Colon (tissue), 2 donors: Measurements from ENCODE around the gene PRELID3B.

Experiments used
- FAIRE-seq: peaks from 2 replicates; lab custom pipeline; 2012; peaks lifted over from hg19 to GRCh38; lab: Jason Lieb, UNC
- donor health status: control.
- donor health status: control.

PRELID3B gene

GRCh38 chr20:58993332-58994248 lies 49.0 kb downstream of the PRELID3B start:
- FAIRE-seq: no peak

GRCh38 chr20:58992911-58993310 lies 49.7 kb downstream of the PRELID3B start:
- no peak for FAIRE-seq

- FAIRE-seq: no peak
These were observed 50.9 kb downstream of the PRELID3B start for GRCh38 chr20:58991715-58992114.

GRCh38 chr20:58990651-58991445 lies 51.7 kb downstream of the PRELID3B start:
- FAIRE-seq: no peak

GRCh38 chr20:58989196-58989595 lies 53.4 kb downstream of the PRELID3B start:
- no peak for FAIRE-seq

- FAIRE-seq: no peak
These were observed 54.1 kb downstream of the PRELID3B start for GRCh38 chr20:58988565-58988882.

- no peak for FAIRE-seq
These were observed 54.6 kb downstream of the PRELID3B start for GRCh38 chr20:58987790-58988564.

GRCh38 chr20:58986968-58987517 lies 55.5 kb downstream of the PRELID3B start:
- no peak for FAIRE-seq

GRCh38 chr20:58986286-58986967 lies 56.2 kb downstream of the PRELID3B start:
- no peak for FAIRE-seq

GRCh38 chr20:58985656-58986055 lies 56.9 kb downstream of the PRELID3B start:
- FAIRE-seq: no peak

- no peak for FAIRE-seq
These were observed 57.9 kb downstream of the PRELID3B start for GRCh38 chr20:58984691-58985090.
